ENCODE data around the gene GLRX. TPM values are rescaled to one million over a fixed set of nuclear protein-coding genes. Genes with fewer than 3 reads are reported as not detected.

Gene GLRX
- polyA plus RNA-seq, 1 experiment = 295 TPM

DNA sequence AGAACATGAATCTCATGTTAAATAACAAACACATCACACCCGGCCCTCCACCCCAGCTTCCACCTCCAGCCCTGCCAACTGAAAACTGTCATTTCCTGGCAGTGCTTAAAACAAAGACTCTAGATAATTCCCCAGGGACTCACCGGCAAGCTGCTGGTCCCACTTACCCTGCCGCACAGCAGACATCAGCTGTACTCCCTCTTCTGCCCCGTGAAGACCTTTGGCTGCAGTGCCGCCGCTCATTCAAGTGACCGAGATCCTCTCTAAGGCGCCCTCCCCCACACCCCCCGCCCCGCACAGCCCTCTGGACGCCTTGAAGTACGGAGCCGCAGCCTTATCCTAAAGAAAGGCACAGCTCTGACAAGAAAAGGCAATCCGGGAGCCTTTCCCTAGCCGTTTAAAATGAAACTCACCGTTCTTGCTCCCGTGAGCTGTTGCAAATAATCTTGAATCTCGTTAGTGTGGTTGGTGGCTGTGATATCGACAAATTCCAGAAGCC lies 434 bp downstream of the GLRX start:
- Histone ChIP-seq H3K4me3 (ENCODE audit: low read depth, low read length) (peak overlapping the region; percentile 62), H3K36me3 (ENCODE audit: control insufficient read depth, insufficient read depth, low read length) (peaks cover 1% of the 10 kb centered on the region; the same call in 1 of the 2 replicates), H3K27me3 (ENCODE audit: control insufficient read depth, insufficient read depth, low read length) (no peaks in the 10 kb centered on the region)
- POLR2A ChIA-PET = interaction anchor here (0.6 to 1.5 kb wide), 9 partner anchors 10 to 1649 kb away, joined by 3 to 6 read pairs (median 3); no protein-coding TSS in a partner anchor
- no peak for DNase-seq (ENCODE audit: low read depth)
- TF ChIP-seq, protein P1, sequence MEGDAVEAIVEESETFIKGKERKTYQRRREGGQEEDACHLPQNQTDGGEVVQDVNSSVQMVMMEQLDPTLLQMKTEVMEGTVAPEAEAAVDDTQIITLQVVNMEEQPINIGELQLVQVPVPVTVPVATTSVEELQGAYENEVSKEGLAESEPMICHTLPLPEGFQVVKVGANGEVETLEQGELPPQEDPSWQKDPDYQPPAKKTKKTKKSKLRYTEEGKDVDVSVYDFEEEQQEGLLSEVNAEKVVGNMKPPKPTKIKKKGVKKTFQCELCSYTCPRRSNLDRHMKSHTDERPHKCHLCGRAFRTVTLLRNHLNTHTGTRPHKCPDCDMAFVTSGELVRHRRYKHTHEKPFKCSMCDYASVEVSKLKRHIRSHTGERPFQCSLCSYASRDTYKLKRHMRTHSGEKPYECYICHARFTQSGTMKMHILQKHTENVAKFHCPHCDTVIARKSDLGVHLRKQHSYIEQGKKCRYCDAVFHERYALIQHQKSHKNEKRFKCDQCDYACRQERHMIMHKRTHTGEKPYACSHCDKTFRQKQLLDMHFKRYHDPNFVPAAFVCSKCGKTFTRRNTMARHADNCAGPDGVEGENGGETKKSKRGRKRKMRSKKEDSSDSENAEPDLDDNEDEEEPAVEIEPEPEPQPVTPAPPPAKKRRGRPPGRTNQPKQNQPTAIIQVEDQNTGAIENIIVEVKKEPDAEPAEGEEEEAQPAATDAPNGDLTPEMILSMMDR (IDR thresholded peaks at IDR 0.05; ENCODE audit: insufficient read depth, low read depth, low read length) = no peak
- CTCF ChIA-PET = interaction anchor here (0.5 to 3.2 kb wide), 8 partner anchors 13 to 130 kb away, joined by 3 to 18 read pairs (median 4); no protein-coding TSS in a partner anchor

DNA sequence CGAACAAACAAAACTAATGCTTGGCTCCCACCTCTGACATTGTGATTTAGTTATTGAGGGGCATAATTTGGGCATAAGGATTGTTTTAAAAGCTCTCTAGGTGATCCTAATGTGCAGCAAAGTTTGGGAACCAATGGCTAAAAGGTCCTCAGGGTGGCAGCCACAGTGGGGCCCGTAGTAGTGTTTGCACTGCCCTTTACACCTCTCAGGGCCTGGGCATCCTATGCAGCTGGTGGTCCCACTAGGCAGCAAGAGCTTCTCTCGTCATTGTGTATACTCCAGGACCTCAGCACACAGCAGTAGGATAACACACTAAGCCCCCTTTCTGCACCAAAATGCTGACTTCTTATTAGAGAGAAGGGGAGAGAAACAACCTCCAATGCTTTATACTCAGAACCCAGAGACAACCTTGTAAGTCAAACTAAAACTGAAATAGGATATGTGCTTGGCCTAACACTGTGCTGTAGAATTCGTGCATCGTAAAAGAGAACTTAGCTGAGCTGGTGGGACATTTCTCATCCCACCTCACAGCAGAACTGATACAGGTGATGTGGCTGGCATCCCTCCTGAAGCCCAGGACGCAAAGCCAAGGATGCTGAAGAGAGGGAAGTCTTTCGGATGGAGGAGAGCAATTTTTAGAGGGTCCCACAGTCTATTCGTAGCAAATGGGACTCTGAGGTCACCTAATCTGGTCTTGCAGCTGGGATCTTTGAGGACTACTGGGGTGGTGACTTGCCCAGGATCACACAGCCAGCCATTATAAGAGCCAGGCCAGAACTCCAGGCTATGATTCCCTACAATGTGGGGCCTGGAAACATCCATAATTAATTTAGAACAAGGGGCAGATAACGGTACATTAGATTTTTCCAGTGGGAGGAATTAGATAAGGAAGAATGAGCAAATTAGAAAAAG lies 1.2 kb downstream of the GLRX start:
- POLR2A ChIA-PET = interaction anchor here (0.6 to 1.3 kb wide), 2 partner anchors 13 to 328 kb away, joined by 3 to 4 read pairs; no protein-coding TSS in a partner anchor
- CTCF ChIA-PET = interaction anchor here (0.5 to 3.2 kb wide), 9 partner anchors 13 to 175 kb away, joined by 3 to 18 read pairs (median 3); partner anchors contain the start of gene RFESD
- no peaks in the 10 kb centered on the region for H3K27me3 ChIP-seq (ENCODE audit: control insufficient read depth, insufficient read depth, low read length)
- H3K4me3 ChIP-seq (ENCODE audit: low read depth, low read length) = peak overlapping the region; percentile 62
- DNase-seq (ENCODE audit: low read depth) = no peak
- peaks cover 1% of the 10 kb centered on the region; the same call in 1 of the 2 replicates for H3K36me3 ChIP-seq (ENCODE audit: control insufficient read depth, insufficient read depth, low read length)
- TF ChIP-seq, protein P1 (IDR thresholded peaks at IDR 0.05; ENCODE audit: insufficient read depth, low read depth, low read length) = no peak

DNA sequence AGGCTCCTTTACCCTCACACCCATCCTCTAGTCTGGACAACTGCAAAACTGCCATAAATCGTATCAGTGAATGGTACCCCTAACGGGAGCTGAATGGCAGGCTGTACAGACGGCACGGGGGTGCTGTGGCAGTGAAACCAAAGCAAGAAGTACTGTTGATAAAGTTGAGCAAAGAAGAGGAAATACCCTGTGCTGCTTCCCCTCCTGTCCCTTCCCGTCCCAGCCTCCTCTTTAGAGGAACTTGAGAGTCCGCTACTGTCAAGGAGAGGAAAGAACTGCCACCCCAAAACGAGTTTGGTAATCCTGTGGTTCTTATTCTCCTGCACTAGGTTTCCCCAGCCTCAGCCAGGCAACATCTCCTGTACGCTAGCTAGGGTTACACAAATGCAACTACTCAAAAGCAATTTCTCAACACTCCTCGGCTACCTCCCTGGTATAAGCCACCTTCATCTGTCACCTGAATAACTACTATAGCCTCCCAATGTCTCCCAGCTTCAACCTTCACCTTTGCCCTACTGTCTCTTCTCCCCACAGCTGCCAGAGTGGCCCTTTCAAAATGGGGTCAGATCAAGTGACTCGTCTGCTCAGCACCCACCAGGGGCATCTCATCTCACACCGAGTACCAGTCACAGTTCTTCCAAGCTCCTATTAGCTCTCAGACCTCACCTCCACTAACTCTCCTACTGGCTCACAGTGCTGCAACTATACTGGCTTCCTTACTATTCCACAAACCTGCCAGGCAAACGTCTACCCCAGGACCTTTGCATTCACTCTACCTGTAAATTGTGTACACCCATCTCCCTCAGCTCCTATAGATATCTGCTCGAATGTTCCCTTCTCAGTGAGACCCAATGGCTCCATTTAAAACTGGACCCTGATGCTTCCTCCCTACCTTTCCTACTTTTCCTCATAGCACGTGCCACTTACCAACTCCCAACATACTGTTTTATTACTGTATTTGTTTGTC lies 4.1 kb downstream of the GLRX start:
- no peaks in the 10 kb centered on the region for H3K27me3 ChIP-seq (ENCODE audit: control insufficient read depth, insufficient read depth, low read length)
- POLR2A ChIA-PET = interaction anchor here (0.5 to 1.0 kb wide), 3 partner anchors 31 to 245 kb away, joined by 3 to 4 read pairs (median 4); no protein-coding TSS in a partner anchor
- peak overlapping the region; percentile 32 for H3K4me3 ChIP-seq (ENCODE audit: low read depth, low read length)
- CTCF ChIA-PET = interaction anchor here (0.5 to 2.8 kb wide), 5 partner anchors 23 to 579 kb away, joined by 3 to 14 read pairs (median 3); no protein-coding TSS in a partner anchor
- TF ChIP-seq, protein P1 (IDR thresholded peaks at IDR 0.05; ENCODE audit: insufficient read depth, low read depth, low read length) = no peak
- DNase-seq (ENCODE audit: low read depth) = no peak
- H3K36me3 ChIP-seq (ENCODE audit: control insufficient read depth, insufficient read depth, low read length) = peaks cover 5% of the 10 kb centered on the region

DNA sequence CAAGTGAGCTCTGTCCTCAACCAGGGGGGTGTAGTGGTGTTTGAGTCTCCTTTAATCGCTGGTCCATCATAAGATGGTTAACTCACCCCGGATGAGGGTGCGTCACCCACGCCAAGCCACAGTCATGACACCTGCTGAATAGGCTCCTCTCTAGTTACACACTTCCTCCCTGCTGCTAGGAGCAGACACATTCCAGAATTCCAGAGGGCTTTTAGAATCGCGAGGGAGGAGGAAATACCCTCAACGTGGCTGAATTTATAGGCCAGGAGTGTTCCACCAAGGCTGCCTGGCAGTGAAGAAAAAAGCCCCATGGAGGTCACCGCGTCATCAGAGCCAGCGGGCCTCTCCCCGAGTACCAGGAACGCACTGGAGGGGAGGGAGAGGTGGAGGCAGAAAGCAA lies 5.1 kb downstream of the GLRX start:
- TF ChIP-seq, protein P1 (IDR thresholded peaks at IDR 0.05; ENCODE audit: insufficient read depth, low read depth, low read length) = no peak
- no peaks in the 10 kb centered on the region for H3K27me3 ChIP-seq (ENCODE audit: control insufficient read depth, insufficient read depth, low read length)
- DNase-seq (ENCODE audit: low read depth) = peak; percentile 74
- POLR2A ChIA-PET = no interaction called here
- H3K36me3 ChIP-seq (ENCODE audit: control insufficient read depth, insufficient read depth, low read length) = peaks cover 5% of the 10 kb centered on the region
- no peak overlapping the region for H3K4me3 ChIP-seq (ENCODE audit: low read depth, low read length)
- CTCF ChIA-PET = interaction anchor here (0.6 to 1.8 kb wide), 3 partner anchors 29 to 578 kb away, joined by 3 to 4 read pairs (median 3); no protein-coding TSS in a partner anchor
